ENCODE results near the gene LMX1B.

Gene LMX1B

DNA sequence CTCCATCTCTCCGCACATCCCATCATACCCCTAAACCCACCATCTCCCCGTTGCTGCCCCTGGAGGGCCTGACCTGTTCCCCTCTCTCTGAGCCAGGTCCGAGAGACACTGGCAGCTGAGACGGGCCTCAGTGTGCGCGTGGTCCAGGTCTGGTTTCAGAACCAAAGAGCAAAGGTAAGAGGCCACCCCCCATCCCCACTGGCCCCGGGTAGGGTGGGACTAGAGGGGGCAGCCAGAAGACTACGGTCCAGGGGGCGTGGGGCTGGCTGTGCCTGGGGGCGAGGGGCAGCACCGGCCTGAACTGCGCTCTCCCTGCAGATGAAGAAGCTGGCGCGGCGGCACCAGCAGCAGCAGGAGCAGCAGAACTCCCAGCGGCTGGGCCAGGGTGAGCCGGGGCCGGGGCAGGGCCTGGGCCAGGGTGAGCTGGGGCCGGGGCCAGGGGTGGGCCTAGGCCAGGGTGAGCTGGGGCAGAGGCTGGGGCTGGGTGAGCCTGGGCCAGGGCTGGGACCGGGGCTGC is 79.8 kb downstream of the LMX1B start:
- no peaks in the 10 kb centered on the region for H3K9me3 ChIP-seq
- peaks cover 0 to 52% of the 10 kb centered on the region in 2 donors for H3K27me3 ChIP-seq
- H3K36me3 ChIP-seq, result peaks cover 0 to 43% (median 0%) of the 10 kb centered on the region in 3 donors
- DNase-seq, result no peak
- no peak overlapping the region for H3K4me3 ChIP-seq
- H3K4me1 ChIP-seq, result no peaks in the 10 kb centered on the region
- TF ChIP-seq, protein P1, sequence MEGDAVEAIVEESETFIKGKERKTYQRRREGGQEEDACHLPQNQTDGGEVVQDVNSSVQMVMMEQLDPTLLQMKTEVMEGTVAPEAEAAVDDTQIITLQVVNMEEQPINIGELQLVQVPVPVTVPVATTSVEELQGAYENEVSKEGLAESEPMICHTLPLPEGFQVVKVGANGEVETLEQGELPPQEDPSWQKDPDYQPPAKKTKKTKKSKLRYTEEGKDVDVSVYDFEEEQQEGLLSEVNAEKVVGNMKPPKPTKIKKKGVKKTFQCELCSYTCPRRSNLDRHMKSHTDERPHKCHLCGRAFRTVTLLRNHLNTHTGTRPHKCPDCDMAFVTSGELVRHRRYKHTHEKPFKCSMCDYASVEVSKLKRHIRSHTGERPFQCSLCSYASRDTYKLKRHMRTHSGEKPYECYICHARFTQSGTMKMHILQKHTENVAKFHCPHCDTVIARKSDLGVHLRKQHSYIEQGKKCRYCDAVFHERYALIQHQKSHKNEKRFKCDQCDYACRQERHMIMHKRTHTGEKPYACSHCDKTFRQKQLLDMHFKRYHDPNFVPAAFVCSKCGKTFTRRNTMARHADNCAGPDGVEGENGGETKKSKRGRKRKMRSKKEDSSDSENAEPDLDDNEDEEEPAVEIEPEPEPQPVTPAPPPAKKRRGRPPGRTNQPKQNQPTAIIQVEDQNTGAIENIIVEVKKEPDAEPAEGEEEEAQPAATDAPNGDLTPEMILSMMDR (IDR thresholded peaks at IDR 0.05), result no peak
- H3K27ac ChIP-seq, result no peak overlapping the region
- intact Hi-C loops (cut with DNase I; ENCODE audit: low total_unique reads), result no loop called here

DNA sequence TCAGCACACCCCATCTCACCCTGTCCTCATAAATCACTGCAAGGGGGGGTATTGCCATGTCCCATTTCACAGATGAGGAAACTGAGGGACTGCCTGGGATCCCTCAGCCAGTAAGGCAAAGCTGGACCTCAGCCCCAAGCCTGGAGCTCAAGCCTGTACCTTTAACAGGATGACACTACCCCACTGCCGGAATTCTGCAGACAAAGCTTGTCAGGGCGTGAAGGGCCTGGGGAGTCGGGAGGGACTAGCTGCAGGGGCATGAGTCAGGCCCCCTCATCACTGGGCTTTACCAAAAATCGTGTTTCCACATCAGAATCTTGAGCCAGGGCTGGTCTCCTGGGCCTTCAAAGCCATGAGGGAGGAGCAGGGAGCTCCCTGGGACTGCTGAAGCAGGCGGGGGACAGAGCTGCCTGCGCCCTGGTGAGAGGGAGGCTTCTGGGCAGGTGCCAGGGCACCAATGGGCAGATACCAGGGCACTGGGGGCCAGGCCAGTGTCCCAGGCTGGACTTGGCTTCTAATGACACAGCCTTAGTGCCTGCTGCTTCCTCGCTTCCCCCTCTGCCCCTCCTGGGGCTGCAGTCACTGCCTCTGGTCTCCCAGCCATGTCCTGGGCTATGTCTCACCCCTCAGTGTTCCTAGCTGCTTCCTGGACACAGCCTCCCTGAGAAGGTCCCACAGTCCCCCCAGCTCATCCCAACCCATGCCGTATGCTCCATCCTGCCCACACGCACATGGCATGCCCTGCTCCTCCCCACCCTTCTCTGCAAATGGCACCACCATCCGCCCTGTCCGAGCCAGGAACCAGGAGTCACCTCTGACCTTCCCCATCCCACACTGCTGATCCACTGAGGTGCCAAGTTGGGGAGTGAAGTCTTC is 80.7 kb downstream of the LMX1B start:
- TF ChIP-seq, protein P1 (IDR thresholded peaks at IDR 0.05), result no peak
- no peaks in the 10 kb centered on the region for H3K4me1 ChIP-seq
- H3K36me3 ChIP-seq, result peaks cover 0 to 43% (median 0%) of the 10 kb centered on the region in 3 donors
- H3K27me3 ChIP-seq, result peaks cover 0 to 44% of the 10 kb centered on the region in 2 donors
- intact Hi-C loops (cut with DNase I; ENCODE audit: low total_unique reads), result no loop called here
- H3K9me3 ChIP-seq, result no peaks in the 10 kb centered on the region
- H3K4me3 ChIP-seq, result no peak overlapping the region
- no peak overlapping the region for H3K27ac ChIP-seq
- no peak for DNase-seq

DNA sequence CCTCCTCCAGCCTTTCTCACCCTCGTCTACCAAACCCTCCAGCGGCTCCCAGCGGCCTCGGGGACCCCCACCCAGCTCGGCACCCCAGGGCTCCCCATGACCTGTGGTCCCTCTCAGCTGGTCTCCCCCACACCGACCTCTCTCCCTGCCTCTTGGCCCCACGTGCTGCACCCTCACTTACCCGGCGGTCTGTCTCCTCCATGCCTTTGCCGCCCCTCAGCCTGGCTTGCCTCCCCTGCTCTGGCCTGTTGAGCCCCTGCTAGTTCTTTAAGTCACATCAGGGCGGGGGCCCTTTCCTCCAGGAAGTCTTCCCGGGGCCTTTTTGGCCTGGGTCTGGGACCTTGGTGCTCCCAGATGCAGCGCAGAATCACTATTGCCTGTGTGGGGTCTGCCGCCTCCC is 81.5 kb downstream of the LMX1B start:
- Histone ChIP-seq H3K4me3 (no peak overlapping the region), H3K36me3 (peaks cover 0 to 43% (median 0%) of the 10 kb centered on the region in 3 donors), H3K9me3 (no peaks in the 10 kb centered on the region), H3K4me1 (no peaks in the 10 kb centered on the region), H3K27ac (no peak overlapping the region), H3K27me3 (peaks cover 0 to 44% of the 10 kb centered on the region in 2 donors)
- DNase-seq, result no peak
- TF ChIP-seq, protein P1 (IDR thresholded peaks at IDR 0.05), result no peak
- intact Hi-C loops (cut with DNase I; ENCODE audit: low total_unique reads), result no loop called here

DNA sequence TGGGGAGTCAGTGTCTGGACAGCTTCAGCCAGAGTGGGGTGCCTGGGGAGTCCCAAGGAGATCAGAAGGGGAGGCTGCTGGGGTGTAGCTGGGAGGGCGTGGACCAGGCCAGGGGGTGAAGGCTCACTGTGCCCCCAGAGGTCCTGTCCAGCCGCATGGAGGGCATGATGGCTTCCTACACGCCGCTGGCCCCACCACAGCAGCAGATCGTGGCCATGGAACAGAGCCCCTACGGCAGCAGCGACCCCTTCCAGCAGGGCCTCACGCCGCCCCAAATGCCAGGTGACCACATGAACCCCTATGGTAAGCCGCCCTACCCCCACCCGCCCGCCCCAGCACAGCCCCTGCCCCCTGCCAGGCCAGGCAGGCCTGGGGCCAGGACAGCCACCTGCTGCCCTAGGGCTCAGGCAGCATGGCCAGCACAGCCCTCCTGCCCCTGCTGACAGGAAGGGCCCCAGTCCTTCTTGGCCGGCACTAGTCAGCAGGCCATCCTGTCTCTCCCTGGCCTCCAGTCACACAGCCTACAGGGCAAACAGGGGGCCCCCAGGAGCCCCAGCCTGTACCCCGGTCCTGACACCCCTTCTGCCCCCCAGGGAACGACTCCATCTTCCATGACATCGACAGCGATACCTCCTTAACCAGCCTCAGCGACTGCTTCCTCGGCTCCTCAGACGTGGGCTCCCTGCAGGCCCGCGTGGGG is 82.1 kb downstream of the LMX1B start:
- H3K27ac ChIP-seq, result no peak overlapping the region

DNA sequence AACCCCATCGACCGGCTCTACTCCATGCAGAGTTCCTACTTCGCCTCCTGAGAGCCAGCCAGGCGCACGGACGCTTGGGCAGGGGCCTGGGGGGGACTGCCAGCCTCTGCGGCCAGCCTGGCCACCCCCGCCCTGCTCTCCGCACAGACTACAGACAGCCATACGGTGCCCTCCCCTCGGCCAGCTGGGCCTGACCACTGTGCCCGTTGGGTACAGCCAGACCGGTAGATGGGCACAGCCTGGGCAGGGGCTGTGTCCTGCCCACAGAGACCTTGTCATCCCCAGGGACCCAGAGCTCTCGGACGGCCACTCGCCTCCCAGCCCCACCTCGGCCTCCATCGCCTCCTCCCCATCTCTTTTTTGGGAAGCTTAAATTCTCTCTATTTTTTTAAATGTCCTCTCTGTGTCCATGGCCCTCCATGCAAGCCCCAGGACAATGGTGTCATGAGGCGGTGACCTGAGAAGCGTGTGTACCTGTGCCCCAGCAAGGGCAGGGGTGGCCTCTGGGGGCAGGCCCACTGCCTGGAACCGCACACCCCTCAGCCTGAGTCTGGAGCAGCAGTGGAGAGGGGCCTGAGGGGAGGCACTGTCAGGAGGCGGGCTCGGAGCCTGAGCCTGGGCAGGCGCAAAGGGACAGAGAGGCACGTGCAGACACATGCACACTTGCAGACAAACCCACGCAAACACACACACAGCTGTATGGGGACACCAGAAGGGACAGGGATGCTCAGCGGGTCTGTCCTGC is 82.8 kb downstream of the LMX1B start:
- H3K27ac ChIP-seq, result no peak overlapping the region
- H3K4me1 ChIP-seq, result no peaks in the 10 kb centered on the region
- intact Hi-C loops (cut with DNase I; ENCODE audit: low total_unique reads), result no loop called here
- no peak for DNase-seq
- H3K36me3 ChIP-seq, result peaks cover 0 to 38% (median 0%) of the 10 kb centered on the region in 3 donors
- H3K27me3 ChIP-seq, result peaks cover 0 to 48% of the 10 kb centered on the region in 2 donors
- TF ChIP-seq, protein P1 (IDR thresholded peaks at IDR 0.05), result no peak
- H3K4me3 ChIP-seq, result no peak overlapping the region
- H3K9me3 ChIP-seq, result no peaks in the 10 kb centered on the region

More for the DNA sequence above, 82.1 kb downstream of the LMX1B start:
- Histone ChIP-seq H3K9me3 (no peaks in the 10 kb centered on the region), H3K27me3 (peaks cover 0 to 44% of the 10 kb centered on the region in 2 donors), H3K4me1 (no peaks in the 10 kb centered on the region), H3K4me3 (no peak overlapping the region), H3K36me3 (peaks cover 0 to 43% (median 0%) of the 10 kb centered on the region in 3 donors)
- intact Hi-C loops (cut with DNase I; ENCODE audit: low total_unique reads), result no loop called here
- TF ChIP-seq, protein P1 (IDR thresholded peaks at IDR 0.05), result no peak
- no peak for DNase-seq
